Measurements from ENCODE around the gene CTPS2.
"Not testable (repeated sequence)": the region's sequence is repeated elsewhere in the genome, so short reads cannot be mapped to it uniquely, and the experiment has no call there.

The CTPS2 gene

GRCh38 chrX:16593801-16594200 lies 118.7 kb downstream of the CTPS2 start:
- Histone ChIP-seq H3K9me3 (ENCODE audit: control insufficient read depth in 1 of 2, low read length in 2 of 2) (no peaks in the 10 kb centered on the region), H3K36me3 (ENCODE audit: control insufficient read depth in 1 of 2, insufficient read depth in 2 of 2, low read length in 2 of 2) (peaks cover 5 to 10% of the 10 kb centered on the region in 2 donors), H3K4me1 (ENCODE audit: control insufficient read depth in 1 of 2, insufficient read depth in 2 of 2, low read length in 2 of 2) (peaks cover 0 to 4% of the 10 kb centered on the region in 2 donors), H3K4me3 (ENCODE audit: low read depth in 1 of 2, low read length in 2 of 2) (no peak overlapping the region), H3K27me3 (ENCODE audit: control insufficient read depth in 1 of 2, insufficient read depth in 2 of 2, low read length in 2 of 2) (no peaks in the 10 kb centered on the region), H3K27ac (ENCODE audit: low read depth, low read length) (no peak overlapping the region), H3K9ac (ENCODE audit: low read depth in 1 of 2, low read length in 2 of 2) (no peak overlapping the region)

- no peak overlapping the region for H3K9ac ChIP-seq (ENCODE audit: low read depth in 1 of 2, low read length in 2 of 2)
- peaks cover 6 to 10% of the 10 kb centered on the region in 2 donors for H3K36me3 ChIP-seq (ENCODE audit: control insufficient read depth in 1 of 2, insufficient read depth in 2 of 2, low read length in 2 of 2)
- no peaks in the 10 kb centered on the region for H3K27me3 ChIP-seq (ENCODE audit: control insufficient read depth in 1 of 2, insufficient read depth in 2 of 2, low read length in 2 of 2)
- no peak overlapping the region for H3K4me3 ChIP-seq (ENCODE audit: low read depth in 1 of 2, low read length in 2 of 2)
- no peak overlapping the region for H3K27ac ChIP-seq (ENCODE audit: low read depth, low read length)
- no peaks in the 10 kb centered on the region for H3K9me3 ChIP-seq (ENCODE audit: control insufficient read depth in 1 of 2, low read length in 2 of 2)
- H3K4me1 ChIP-seq (ENCODE audit: control insufficient read depth in 1 of 2, insufficient read depth in 2 of 2, low read length in 2 of 2): peaks cover 0 to 4% of the 10 kb centered on the region in 2 donors
These were observed 120.2 kb downstream of the CTPS2 start for GRCh38 chrX:16592194-16592770.

GRCh38 chrX:16589826-16590225 lies 122.6 kb downstream of the CTPS2 start:
- Histone ChIP-seq H3K27me3 (ENCODE audit: control insufficient read depth in 1 of 2, insufficient read depth in 2 of 2, low read length in 2 of 2) (no peaks in the 10 kb centered on the region), H3K36me3 (ENCODE audit: control insufficient read depth in 1 of 2, insufficient read depth in 2 of 2, low read length in 2 of 2) (peaks cover 6 to 10% of the 10 kb centered on the region in 2 donors), H3K9me3 (ENCODE audit: control insufficient read depth in 1 of 2, low read length in 2 of 2) (no peaks in the 10 kb centered on the region), H3K4me3 (ENCODE audit: low read depth in 1 of 2, low read length in 2 of 2) (no peak overlapping the region), H3K9ac (ENCODE audit: low read depth in 1 of 2, low read length in 2 of 2) (no peak overlapping the region), H3K27ac (ENCODE audit: low read depth, low read length) (no peak overlapping the region), H3K4me1 (ENCODE audit: control insufficient read depth in 1 of 2, insufficient read depth in 2 of 2, low read length in 2 of 2) (peaks cover 0 to 3% of the 10 kb centered on the region in 2 donors)

- Histone ChIP-seq H3K4me3 (ENCODE audit: low read depth in 1 of 2, low read length in 2 of 2) (no peak overlapping the region), H3K36me3 (ENCODE audit: control insufficient read depth in 1 of 2, insufficient read depth in 2 of 2, low read length in 2 of 2) (peaks cover 6 to 10% of the 10 kb centered on the region in 2 donors), H3K9ac (ENCODE audit: low read depth in 1 of 2, low read length in 2 of 2) (no peak overlapping the region), H3K27me3 (ENCODE audit: control insufficient read depth in 1 of 2, insufficient read depth in 2 of 2, low read length in 2 of 2) (no peaks in the 10 kb centered on the region), H3K9me3 (ENCODE audit: control insufficient read depth in 1 of 2, low read length in 2 of 2) (no peaks in the 10 kb centered on the region), H3K27ac (ENCODE audit: low read depth, low read length) (no peak overlapping the region), H3K4me1 (ENCODE audit: control insufficient read depth in 1 of 2, insufficient read depth in 2 of 2, low read length in 2 of 2) (no peaks in the 10 kb centered on the region)
These were observed 123.3 kb downstream of the CTPS2 start for GRCh38 chrX:16589211-16589610.

- Histone ChIP-seq H3K9me3 (ENCODE audit: control insufficient read depth in 1 of 2, low read length in 2 of 2) (no peaks in the 10 kb centered on the region), H3K4me1 (ENCODE audit: control insufficient read depth in 1 of 2, insufficient read depth in 2 of 2, low read length in 2 of 2) (no peaks in the 10 kb centered on the region), H3K27me3 (ENCODE audit: control insufficient read depth in 1 of 2, insufficient read depth in 2 of 2, low read length in 2 of 2) (no peaks in the 10 kb centered on the region), H3K4me3 (ENCODE audit: low read depth in 1 of 2, low read length in 2 of 2) (no peak overlapping the region), H3K36me3 (ENCODE audit: control insufficient read depth in 1 of 2, insufficient read depth in 2 of 2, low read length in 2 of 2) (peaks cover 6 to 10% of the 10 kb centered on the region in 2 donors), H3K9ac (ENCODE audit: low read depth in 1 of 2, low read length in 2 of 2) (no peak overlapping the region), H3K27ac (ENCODE audit: low read depth, low read length) (no peak overlapping the region)
These were observed 124.2 kb downstream of the CTPS2 start for GRCh38 chrX:16588266-16588665.

GRCh38 chrX:16587836-16588235 lies 124.6 kb downstream of the CTPS2 start:
- Histone ChIP-seq H3K4me1 (ENCODE audit: control insufficient read depth in 1 of 2, insufficient read depth in 2 of 2, low read length in 2 of 2) (no peaks in the 10 kb centered on the region), H3K9ac (ENCODE audit: low read depth in 1 of 2, low read length in 2 of 2) (no peak overlapping the region), H3K9me3 (ENCODE audit: control insufficient read depth in 1 of 2, low read length in 2 of 2) (no peaks in the 10 kb centered on the region), H3K27ac (ENCODE audit: low read depth, low read length) (no peak overlapping the region), H3K36me3 (ENCODE audit: control insufficient read depth in 1 of 2, insufficient read depth in 2 of 2, low read length in 2 of 2) (peaks cover 6 to 10% of the 10 kb centered on the region in 2 donors), H3K27me3 (ENCODE audit: control insufficient read depth in 1 of 2, insufficient read depth in 2 of 2, low read length in 2 of 2) (no peaks in the 10 kb centered on the region), H3K4me3 (ENCODE audit: low read depth in 1 of 2, low read length in 2 of 2) (no peak overlapping the region)

- no peak overlapping the region for H3K9ac ChIP-seq (ENCODE audit: low read depth in 1 of 2, low read length in 2 of 2)
- no peaks in the 10 kb centered on the region for H3K9me3 ChIP-seq (ENCODE audit: control insufficient read depth in 1 of 2, low read length in 2 of 2)
- H3K27ac ChIP-seq (ENCODE audit: low read depth, low read length): no peak overlapping the region
- no peaks in the 10 kb centered on the region for H3K4me1 ChIP-seq (ENCODE audit: control insufficient read depth in 1 of 2, insufficient read depth in 2 of 2, low read length in 2 of 2)
- no peak overlapping the region for H3K4me3 ChIP-seq (ENCODE audit: low read depth in 1 of 2, low read length in 2 of 2)
- H3K36me3 ChIP-seq (ENCODE audit: control insufficient read depth in 1 of 2, insufficient read depth in 2 of 2, low read length in 2 of 2): peaks cover 5 to 6% of the 10 kb centered on the region in 2 donors
- no peaks in the 10 kb centered on the region for H3K27me3 ChIP-seq (ENCODE audit: control insufficient read depth in 1 of 2, insufficient read depth in 2 of 2, low read length in 2 of 2)
These were observed 125.9 kb downstream of the CTPS2 start for GRCh38 chrX:16586377-16587112.

- Histone ChIP-seq H3K36me3 (ENCODE audit: control insufficient read depth in 1 of 2, insufficient read depth in 2 of 2, low read length in 2 of 2) (peaks cover 0 to 6% of the 10 kb centered on the region in 2 donors), H3K27ac (ENCODE audit: low read depth, low read length) (no peak overlapping the region)
These were observed 126.7 kb downstream of the CTPS2 start for GRCh38 chrX:16585486-16586376.

GRCh38 chrX:16580004-16580797 lies 132.3 kb downstream of the CTPS2 start:
- not testable (repeated sequence) for H3K4me3 ChIP-seq (ENCODE audit: low read depth in 1 of 2, low read length in 2 of 2); H3K27ac ChIP-seq (ENCODE audit: low read depth, low read length); H3K36me3 ChIP-seq (ENCODE audit: control insufficient read depth in 1 of 2, insufficient read depth in 2 of 2, low read length in 2 of 2); H3K27me3 ChIP-seq (ENCODE audit: control insufficient read depth in 1 of 2, insufficient read depth in 2 of 2, low read length in 2 of 2); H3K9me3 ChIP-seq (ENCODE audit: control insufficient read depth in 1 of 2, low read length in 2 of 2); H3K4me1 ChIP-seq (ENCODE audit: control insufficient read depth in 1 of 2, insufficient read depth in 2 of 2, low read length in 2 of 2); H3K9ac ChIP-seq (ENCODE audit: low read depth in 1 of 2, low read length in 2 of 2)

More at GRCh38 chrX:16585486-16586376, 126.7 kb downstream of the CTPS2 start:
- H3K27me3 ChIP-seq (ENCODE audit: control insufficient read depth in 1 of 2, insufficient read depth in 2 of 2, low read length in 2 of 2): no peaks in the 10 kb centered on the region
- H3K4me3 ChIP-seq (ENCODE audit: low read depth in 1 of 2, low read length in 2 of 2): no peak overlapping the region
- H3K4me1 ChIP-seq (ENCODE audit: control insufficient read depth in 1 of 2, insufficient read depth in 2 of 2, low read length in 2 of 2): no peaks in the 10 kb centered on the region
- H3K9ac ChIP-seq (ENCODE audit: low read depth in 1 of 2, low read length in 2 of 2): no peak overlapping the region
- H3K9me3 ChIP-seq (ENCODE audit: control insufficient read depth in 1 of 2, low read length in 2 of 2): no peaks in the 10 kb centered on the region
